ENCODE data around the gene PFKM. TPM values are rescaled to one million over a fixed set of nuclear protein-coding genes. Genes with fewer than 3 reads are reported as not detected.

Gene PFKM
- 400 TPM for total RNA-seq
- long read RNA-seq, transcript PFKM-203 (23 exons, 3,224 nt): major isoform, 231 of 445 reads
- long read RNA-seq, transcript PFKM-201 (23 exons, 3,078 nt): minor isoform, 8 of 445 reads
- long read RNA-seq, transcript PFKM-210 (22 exons, 2,867 nt): minor isoform, 65 of 445 reads
- long read RNA-seq, partial matches to known transcripts: 106 of 445 reads
- long read RNA-seq, other reads (novel, unspliced or antisense): 28 of 445 reads

- peak; percentile 85 for DNase-seq (ENCODE audit: low spot score)
- intact Hi-C loops (cut with DNase I): no loop called here
These were observed at the start of gene PFKM for GRCh38 chr12:48119078-48119833. PFKM (plus strand) TSS chr12:48119364; CDS start chr12:48122775, 3,411 bp downstream.

- intact Hi-C loops (cut with DNase I): no loop called here
- no peak for DNase-seq (ENCODE audit: low spot score)
These were observed 49.1 kb upstream of the PFKM start for GRCh38 chr12:48070033-48070432.

- intact Hi-C loops (cut with DNase I): no loop called here
These were observed 48.4 kb upstream of the PFKM start for GRCh38 chr12:48070731-48071130.

GRCh38 chr12:48071808-48072207, 47.4 kb upstream of the PFKM start:
- intact Hi-C loops (cut with DNase I): no loop called here
- no peak for DNase-seq (ENCODE audit: low spot score)

More at GRCh38 chr12:48070731-48071130, 48.4 kb upstream of the PFKM start:
- DNase-seq (ENCODE audit: low spot score): no peak

- no peak for DNase-seq (ENCODE audit: low spot score)
- intact Hi-C loops (cut with DNase I): no loop called here
These were observed 46.9 kb upstream of the PFKM start for GRCh38 chr12:48072266-48072665.

GRCh38 chr12:48074266-48074665, 44.9 kb upstream of the PFKM start:
- intact Hi-C loops (cut with DNase I): no loop called here
- no peak for DNase-seq (ENCODE audit: low spot score)

GRCh38 chr12:48075832-48076231, 43.3 kb upstream of the PFKM start:
- no peak for DNase-seq (ENCODE audit: low spot score)
- intact Hi-C loops (cut with DNase I): no loop called here

- DNase-seq (ENCODE audit: low spot score): no peak
- intact Hi-C loops (cut with DNase I): no loop called here
These were observed 42.1 kb upstream of the PFKM start for GRCh38 chr12:48077111-48077510.

GRCh38 chr12:48078901-48079300, 40.3 kb upstream of the PFKM start:
- intact Hi-C loops (cut with DNase I): no loop called here
- no peak for DNase-seq (ENCODE audit: low spot score)

- no peak for DNase-seq (ENCODE audit: low spot score)
These were observed 38.9 kb upstream of the PFKM start for GRCh38 chr12:48080285-48080684.

GRCh38 chr12:48080821-48081220, 38.3 kb upstream of the PFKM start:
- intact Hi-C loops (cut with DNase I): loop anchor here (2.0 kb wide), 1 partner anchor 86 kb away; no protein-coding TSS in a partner anchor

More at GRCh38 chr12:48080285-48080684, 38.9 kb upstream of the PFKM start:
- intact Hi-C loops (cut with DNase I): loop anchor here (2.0 kb wide), 1 partner anchor 87 kb away; no protein-coding TSS in a partner anchor

GRCh38 chr12:48084066-48084465, 35.1 kb upstream of the PFKM start:
- intact Hi-C loops (cut with DNase I): no loop called here

More at GRCh38 chr12:48080821-48081220, 38.3 kb upstream of the PFKM start:
- no peak for DNase-seq (ENCODE audit: low spot score)

GRCh38 chr12:48084841-48085460, 34.2 kb upstream of the PFKM start:
- intact Hi-C loops (cut with DNase I): no loop called here
- DNase-seq (ENCODE audit: low spot score): no peak

More at GRCh38 chr12:48084066-48084465, 35.1 kb upstream of the PFKM start:
- DNase-seq (ENCODE audit: low spot score): no peak

- no peak for DNase-seq (ENCODE audit: low spot score)
- intact Hi-C loops (cut with DNase I): no loop called here
These were observed 32.8 kb upstream of the PFKM start for GRCh38 chr12:48086327-48086726.

GRCh38 chr12:48092611-48093010, 26.6 kb upstream of the PFKM start:
- DNase-seq (ENCODE audit: low spot score): no peak
- intact Hi-C loops (cut with DNase I): no loop called here

GRCh38 chr12:48104531-48104930, 14.6 kb upstream of the PFKM start:
- intact Hi-C loops (cut with DNase I): no loop called here

GRCh38 chr12:48105321-48105866, 13.8 kb upstream of the PFKM start:
- intact Hi-C loops (cut with DNase I): no loop called here
- no peak for DNase-seq (ENCODE audit: low spot score)

More at GRCh38 chr12:48104531-48104930, 14.6 kb upstream of the PFKM start:
- DNase-seq (ENCODE audit: low spot score): no peak

- intact Hi-C loops (cut with DNase I): loop anchor here (2.0 kb wide), 2 partner anchors 19 to 51 kb away; partner anchors contain the start of gene ASB8
- peak; percentile 93 for DNase-seq (ENCODE audit: low spot score)
These were observed 13.1 kb upstream of the PFKM start, which contains the start of gene SENP1 for GRCh38 chr12:48105867-48106680. SENP1 (minus strand) TSS chr12:48106079; CDS start chr12:48101472, 4,607 bp downstream.
